HepG2 (cell line): ENCODE results near the gene CHST13. TPM values are rescaled to one million over a fixed set of nuclear protein-coding genes. Genes with fewer than 3 reads are reported as not detected.

Source experiments
- ATAC-seq: fragments of 200-7000 bp; cut with Tn5 transposase; 3 replicates; pipeline ENCODE4 v1.9.1; 2020; ENCODE audit warnings: mild to moderate bottlenecking, moderate library complexity
- BruUV-seq: library from RNA; stranded (reverse); fragments of 400-500 nt; replicated peaks from 2 replicates; lab custom pipeline; 2021; lab: Mats Ljungman, UMichigan
- CTCF ChIA-PET: fragments of 300-600 bp; formaldehyde crosslinking; extraction: SDS; loops from one replicate; lab custom pipeline; 2021; ENCODE audit warnings: low total read pairs, inconsistent platforms, low intra/inter-chr PET ratio; lab: Yijun Ruan, JAX
- POLR2A ChIA-PET: fragments of 350-600 bp; sonication (Branson Sonifier 250); formaldehyde crosslinking; loops from one replicate; lab custom pipeline; 2020; ENCODE audit warnings: antibody characterized with exemption, inconsistent platforms; lab: Yijun Ruan, JAX
- DNase-seq: peaks from one replicate; pipeline ENCODE4 v3.0.0-alpha.2; 2015; ENCODE audit warnings: low spot score
- FAIRE-seq: peaks from 3 replicates; lab custom pipeline; 2011; peaks lifted over from hg19 to GRCh38; lab: Jason Lieb, UNC
- H2AFZ ChIP-seq: one replicate; pipeline ENCODE4 v1.6.1; 2011; ENCODE audit warnings: low read length, inconsistent platforms
- H3K27ac ChIP-seq: fragments of 300-600 bp; 3 replicates; pipeline ENCODE4 v1.8.0; 2011; ENCODE audit warnings: mixed run types, mild to moderate bottlenecking, mixed read lengths, low read length, inconsistent platforms; ENCODE audit not compliant: insufficient read depth; ENCODE audit errors: extremely low read length
- H3K27me3 ChIP-seq, 2 experiments: fragments of 200-600 bp in 1 of 2; 2 replicates in 1 of 2; 3 replicates in 1 of 2; pipeline versions ENCODE4 v1.6.0 to v1.8.0; 2011; ENCODE audit warnings: low read length in 2 of 2, mild to moderate bottlenecking in 2 of 2, moderate library complexity in 2 of 2, inconsistent platforms in 1 of 2; ENCODE audit not compliant: insufficient read depth in 2 of 2, control insufficient read depth in 1 of 2
- H3K36me3 ChIP-seq, 2 experiments: fragments of 200-600 bp in 1 of 2; replicated peaks in 1 of 2; 2 replicates in 1 of 2; 3 replicates in 1 of 2; pipeline versions ENCODE4 v1.5.1 to v1.8.0; 2011; ENCODE audit warnings: low read length in 2 of 2, inconsistent platforms in 1 of 2; ENCODE audit not compliant: insufficient read depth in 2 of 2, control insufficient read depth in 1 of 2
- H3K4me1 ChIP-seq: 2 replicates; pipeline ENCODE4 v1.5.1; 2012; ENCODE audit warnings: low read length, inconsistent platforms; ENCODE audit not compliant: insufficient read depth
- H3K4me2 ChIP-seq: 2 replicates; pipeline ENCODE4 v1.6.0; 2011; ENCODE audit warnings: low read depth, low read length, inconsistent platforms
- H3K4me3 ChIP-seq, 3 experiments: fragments of 200-600 bp in 1 of 3; sonication (generic), shearing (Covaris generic) in 1 of 3; replicated peaks in 1 of 3; 2 replicates each; pipeline ENCODE4 v1.5.1; 2011 to 2016; ENCODE audit warnings: low read length in 3 of 3, inconsistent platforms in 2 of 3, low read depth in 2 of 3, mild to moderate bottlenecking in 2 of 3, control low read depth in 1 of 3, mixed read lengths in 1 of 3; ENCODE audit not compliant: insufficient read depth in 1 of 3
- H3K79me2 ChIP-seq: one replicate; pipeline ENCODE4 v1.6.1; 2011; ENCODE audit warnings: low read length, inconsistent platforms; ENCODE audit not compliant: insufficient read depth
- H3K9ac ChIP-seq: 2 replicates; pipeline ENCODE4 v1.6.0; 2011; ENCODE audit warnings: mild to moderate bottlenecking, low read depth, low read length, inconsistent platforms; ENCODE audit not compliant: insufficient read depth
- H3K9me3 ChIP-seq: 2 replicates; pipeline ENCODE4 v1.5.1; 2012; ENCODE audit warnings: mild to moderate bottlenecking, low read length
- H4K20me1 ChIP-seq: 2 replicates; pipeline ENCODE4 v1.6.0; 2011; ENCODE audit warnings: inconsistent platforms, mild to moderate bottlenecking, low read length, moderate library complexity; ENCODE audit not compliant: insufficient read depth
- CCAR2 ChIP-seq: fragments of 200-400 bp; formaldehyde crosslinking; optimal IDR thresholded peaks from 2 replicates; pipeline ENCODE3; 2018; ENCODE audit warnings: low read depth, mild to moderate bottlenecking, low read length, moderate library complexity
- HOXA9 ChIP-seq: sonication (generic); formaldehyde crosslinking; IDR thresholded peaks from 2 replicates; pipeline ENCODE4 v1.8.1; 2022; ENCODE audit warnings: missing genetic modification reagents, mild to moderate bottlenecking, moderate library complexity, borderline replicate concordance
- JUN ChIP-seq: sonication (generic); formaldehyde crosslinking; IDR thresholded peaks from 2 replicates; pipeline ENCODE4 v1.4.0; 2020; ENCODE audit warnings: mild to moderate bottlenecking, missing genetic modification reagents
- ZNF10 ChIP-seq: sonication (generic); formaldehyde crosslinking; IDR thresholded peaks from 2 replicates; pipeline ENCODE4 v1.4.0; 2020; ENCODE audit warnings: mild to moderate bottlenecking, low read depth, missing genetic modification reagents, borderline replicate concordance
- ZNF12 ChIP-seq: sonication (generic); formaldehyde crosslinking; IDR thresholded peaks from 2 replicates; pipeline ENCODE4 v1.5.0; 2020; ENCODE audit warnings: missing genetic modification reagents
- ZNF34 ChIP-seq: sonication (generic); formaldehyde crosslinking; IDR thresholded peaks from 2 replicates; pipeline ENCODE4 v1.4.0; 2020; ENCODE audit warnings: mild to moderate bottlenecking, missing genetic modification reagents, borderline replicate concordance
- ZNF407 ChIP-seq: sonication (generic); formaldehyde crosslinking; IDR thresholded peaks from one replicate; pipeline ENCODE4 v1.5.1; 2020; ENCODE audit warnings: mild to moderate bottlenecking, missing genetic modification reagents; ENCODE audit errors: not compliant biosample characterization
- ZNF446 ChIP-seq: sonication (generic); formaldehyde crosslinking; IDR thresholded peaks from 2 replicates; pipeline ENCODE4 v1.5.0; 2020; ENCODE audit warnings: mild to moderate bottlenecking, missing genetic modification reagents
- ZNF768 ChIP-seq: sonication (generic); formaldehyde crosslinking; IDR thresholded peaks from 2 replicates; pipeline ENCODE4 v1.4.0; 2020; ENCODE audit warnings: missing genetic modification reagents
- WGBS: methylation state at CpG from one replicate; pipeline ENCODE4 v1.1.6; 2017; ENCODE audit warnings: low lambda C conversion rate; 5-methylcytosine and 5-hydroxymethylcytosine counted together
- in situ Hi-C: cut with HindIII; loops from 2 replicates; pipeline ENCODE4 v1.10.0; 2017; ENCODE audit warnings: low pct_unique_long_range_greater_than_20kb; ENCODE audit not compliant: extremely low pct_ligation_motif_present
- intact Hi-C: fragments of 100-400 bp; cut with micrococcal nuclease; formaldehyde crosslinking; loops from one replicate; pipeline ENCODE4 v1.10.0; 2022; ENCODE audit not compliant: unreplicated experiment
- polyA plus RNA-seq, 8 experiments: library from polyadenylated mRNA; depleted of rRNA in 3 of 8; stranded (reverse) in 7 of 8; unstranded in 1 of 8; fragments of >200 nt; fragmentation: Illumina TruSeq in 4 of 8; extraction: Trizol in 4 of 8; gene quantifications; 2 replicates each; pipeline versions ENCODE4 v1.2.1 to v1.2.3, GENCODE V29; 2011 to 2016; ENCODE audit warnings: low read depth in 4 of 8, missing spikeins in 1 of 8, mixed read lengths in 1 of 8; ENCODE audit not compliant: insufficient read depth in 1 of 8
- total RNA-seq, 5 experiments: library from RNA; depleted of rRNA; stranded (reverse); fragments of >200 nt; fragmentation: Illumina TruSeq; extraction: Trizol; gene quantifications; 2 replicates each; pipeline ENCODE4 v1.2.3, GENCODE V29; 2016; ENCODE audit warnings: low read depth in 1 of 5

CHST13 gene
- total and polyA plus RNA-seq, 2 of the 13 experiments (the other 11 are each of a cell fraction or from before 2014, with no cell fraction given) = 32.0 to 43.1 TPM

- TF ChIP-seq ZNF446 (CRISPR knock-in tag) = no peak
- no peak for TF ChIP-seq ZNF34 (CRISPR knock-in tag)
Measured at GRCh38 chr3:126577261-126577660, 53.3 kb downstream of the CHST13 start (continued).

- Histone ChIP-seq H3K36me3 (no peaks in the 10 kb centered on the region), H2AFZ (no peak overlapping the region), H3K27ac (no peak overlapping the region), H3K4me1 (0 out of 2 replicates have a peak, but pooled peaks cover 3% of the 10 kb centered on the region), H4K20me1 (no peaks in the 10 kb centered on the region), H3K9me3 (no peaks in the 10 kb centered on the region), H3K4me3 (no peak overlapping the region), H3K9ac (no peak overlapping the region), H3K79me2 (no peaks in the 10 kb centered on the region), H3K27me3 (no peaks in the 10 kb centered on the region; a peak in 2 of 5 replicates), H3K4me2 (no peak overlapping the region)
- DNase-seq (no peak), FAIRE-seq (no peak), ATAC-seq (peak; percentile 27; the same call in 1 of the 3 replicates)
- CTCF ChIA-PET = no interaction called here
- POLR2A ChIA-PET = no interaction called here
- in situ Hi-C loops (no loop called here), intact Hi-C loops (no loop called here)
- no TSS peak for BruUV-seq
- no peak for TF ChIP-seq ZNF10
- no peak for TF ChIP-seq JUN
- no peak for TF ChIP-seq ZNF12 (CRISPR knock-in tag)
- no peak for TF ChIP-seq HOXA9 (CRISPR knock-in tag)
- TF ChIP-seq ZNF407 = no peak
- no peak for TF ChIP-seq ZNF768
- no peak for TF ChIP-seq CCAR2
- WGBS = 73% methylated on average over 3 of the region's 7 CpGs
Measured at GRCh38 chr3:126578702-126579101, 54.7 kb downstream of the CHST13 start.
